GM08714 (cell line): ENCODE results near the gene C16orf96.
A peak's percentile ranks its signal among the peaks of the same experiment; 100 is the strongest.

Source experiments
- H3K4me3 ChIP-seq: fragments of 200-500 bp; sonication (Bioruptor generic); 2 replicates; pipeline ENCODE4 v1.5.1; 2014; ENCODE audit warnings: mild to moderate bottlenecking, low read length, inconsistent platforms
- ZNF274 ChIP-seq: IDR thresholded peaks from 2 replicates; pipeline ENCODE4 v1.6.1; 2012; ENCODE audit warnings: mild to moderate bottlenecking, low read depth, low read length

The C16orf96 gene

GRCh38 chr16:4536391-4537106 lies 19.6 kb upstream of the C16orf96 start:
- H3K4me3 ChIP-seq, result no peak overlapping the region
- no peak for TF ChIP-seq ZNF274

- H3K4me3 ChIP-seq, result peak overlapping the region; percentile 57; the same call in 1 of the 2 replicates
- TF ChIP-seq ZNF274, result no peak
Observed at GRCh38 chr16:4537376-4538343, 18.5 kb upstream of the C16orf96 start.

GRCh38 chr16:4538350-4539235 lies 17.5 kb upstream of the C16orf96 start, which contains the start of gene CDIP1:
Gene CDIP1, minus strand, starts transcription at chr16:4538773. Its CDS starts 24,643 bp downstream, at chr16:4514130.
- no peak for TF ChIP-seq ZNF274

DNA sequence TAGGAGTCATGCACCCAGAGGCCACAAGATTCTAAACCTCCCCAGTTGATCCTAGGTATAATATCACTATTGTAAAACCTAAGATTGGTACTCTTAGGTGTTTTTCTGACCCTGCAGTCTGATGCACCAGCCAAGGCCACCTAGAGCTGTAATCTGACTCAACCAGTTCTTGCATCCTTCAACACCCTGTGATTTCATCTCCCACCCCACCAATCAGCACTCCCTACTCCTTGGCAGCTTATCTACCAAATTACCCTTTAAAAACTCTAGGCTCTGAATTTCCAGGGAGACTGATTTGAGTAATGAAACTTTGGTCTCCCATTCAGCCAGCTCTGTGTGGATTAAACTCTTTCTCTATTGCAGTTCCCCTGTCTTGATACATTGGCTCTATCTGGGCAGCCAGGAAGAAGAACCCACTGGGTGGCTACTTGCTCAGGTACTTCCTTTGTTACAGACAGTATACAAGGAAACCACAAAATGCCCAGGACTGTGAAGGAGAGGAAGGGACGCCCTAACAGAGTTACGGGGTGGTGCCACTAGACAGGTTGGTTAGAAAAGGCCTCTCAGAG lies 16.3 kb upstream of the C16orf96 start:
- H3K4me3 ChIP-seq, result no peak overlapping the region
- TF ChIP-seq ZNF274, result no peak

More at GRCh38 chr16:4538350-4539235, 17.5 kb upstream of the C16orf96 start, which contains the start of gene CDIP1:
- H3K4me3 ChIP-seq, result peak within 1 kb of the TSS; percentile 57; the same call in 1 of the 2 replicates

DNA sequence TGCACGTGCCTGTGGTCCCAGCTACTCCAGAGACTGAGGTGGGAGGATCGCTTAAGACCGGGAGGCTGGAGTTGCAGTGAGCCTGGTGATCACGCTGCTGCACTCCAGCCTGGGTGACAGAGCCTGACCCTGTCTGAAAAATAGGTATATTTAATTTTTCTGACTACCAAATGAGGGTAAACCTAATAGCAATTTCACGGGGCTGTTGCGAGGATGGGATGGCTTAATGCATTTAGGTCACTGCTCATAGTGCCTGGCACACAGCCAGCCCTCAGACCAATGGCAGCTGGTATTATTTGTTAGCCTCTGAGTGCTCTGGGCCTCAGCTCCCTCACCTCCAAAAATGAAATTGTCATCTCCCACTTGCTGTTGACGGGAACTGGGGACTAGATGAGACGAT lies 11.7 kb upstream of the C16orf96 start:
- TF ChIP-seq ZNF274, result no peak
- H3K4me3 ChIP-seq, result no peak overlapping the region

GRCh38 chr16:4548124-4548523 lies 8.0 kb upstream of the C16orf96 start:
- H3K4me3 ChIP-seq, result no peak overlapping the region
- no peak for TF ChIP-seq ZNF274

DNA sequence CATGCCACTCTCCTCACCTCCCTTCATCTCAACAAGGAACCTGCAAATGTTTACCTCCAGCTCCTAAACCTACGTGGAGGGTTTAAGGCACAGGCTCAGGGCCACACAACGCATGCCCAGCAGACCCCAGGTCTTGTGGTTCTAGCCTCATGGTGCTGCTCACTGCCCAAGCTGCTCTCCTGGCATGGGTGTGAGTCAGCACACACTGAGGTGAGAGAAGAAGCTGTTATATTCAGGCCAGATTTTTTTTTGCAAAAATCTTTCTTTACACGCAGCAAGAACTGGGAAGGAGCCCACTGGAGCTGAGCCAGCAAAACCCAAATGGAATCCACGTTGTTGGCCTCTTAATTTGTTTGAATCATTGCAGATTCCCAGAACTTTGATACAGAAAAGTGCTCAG lies 5.5 kb upstream of the C16orf96 start:
- no peak overlapping the region for H3K4me3 ChIP-seq
- no peak for TF ChIP-seq ZNF274

- H3K4me3 ChIP-seq, result no peak overlapping the region
- TF ChIP-seq ZNF274, result no peak
Observed at GRCh38 chr16:4552541-4552940, 3.6 kb upstream of the C16orf96 start.

GRCh38 chr16:4556580-4556979 lies 440 bp downstream of the C16orf96 start:
- H3K4me3 ChIP-seq, result no peak overlapping the region
- no peak for TF ChIP-seq ZNF274

- TF ChIP-seq ZNF274, result no peak
- no peak overlapping the region for H3K4me3 ChIP-seq
Observed at GRCh38 chr16:4557973-4558372, 1.8 kb downstream of the C16orf96 start.

DNA sequence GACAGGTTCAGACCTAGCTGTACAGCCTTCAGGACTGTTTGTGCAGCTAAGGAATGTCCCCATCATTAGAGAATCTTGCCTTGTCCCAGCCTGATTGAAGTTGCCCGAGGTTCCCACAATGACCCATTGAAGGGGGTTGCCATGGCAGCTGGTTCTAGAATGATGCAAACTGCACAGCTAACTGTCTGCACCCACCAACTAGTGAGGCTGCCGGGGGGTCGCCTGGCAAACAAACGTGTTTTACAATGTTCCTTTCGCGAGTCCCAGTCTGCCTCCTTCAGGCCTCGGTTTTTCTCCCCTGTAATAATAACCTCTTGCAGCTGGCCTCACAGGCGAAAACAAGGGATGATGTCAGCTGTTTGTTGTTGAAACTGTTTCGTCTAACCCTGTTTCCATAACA lies 5.5 kb downstream of the C16orf96 start:
- H3K4me3 ChIP-seq, result no peak overlapping the region
- TF ChIP-seq ZNF274, result no peak

GRCh38 chr16:4564661-4565267 lies 8.6 kb downstream of the C16orf96 start:
- no peak overlapping the region for H3K4me3 ChIP-seq
- TF ChIP-seq ZNF274, result no peak

DNA sequence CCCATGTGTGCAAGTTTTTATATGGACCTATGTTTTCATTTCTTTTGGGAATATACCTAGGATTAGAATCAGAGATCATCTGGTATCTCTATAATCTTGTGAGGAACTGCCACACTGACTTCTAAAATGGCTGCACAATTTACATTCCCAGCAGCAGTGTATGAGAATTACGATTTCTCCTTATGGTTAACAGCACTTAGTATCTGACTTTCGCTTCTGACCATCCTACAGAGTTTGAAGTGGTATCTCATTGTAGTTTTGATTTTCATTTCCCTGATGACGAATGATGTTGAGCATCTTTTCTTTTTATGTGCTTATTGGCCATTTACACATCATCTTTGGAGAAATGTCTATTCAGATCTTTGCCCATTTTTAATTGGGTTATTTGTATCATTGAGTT lies 10.0 kb downstream of the C16orf96 start:
- no peak for TF ChIP-seq ZNF274
- no peak overlapping the region for H3K4me3 ChIP-seq
